Suprapubic skin (tissue), 4 donors: ENCODE results near the gene YBEY. TPM values are rescaled to one million over a fixed set of nuclear protein-coding genes. Genes with fewer than 3 reads are reported as not detected.

Experiments
- DNase-seq, 2 donors: peaks; one replicate each; pipeline ENCODE4 v3.0.0-alpha.2; 2019; ENCODE audit warnings: low spot score in 2 of 2
- H3K27ac ChIP-seq: fragments of 200-600 bp; sonication (generic); one replicate; pipeline ENCODE4 v1.5.1; 2019
- H3K27me3 ChIP-seq: fragments of 200-600 bp; sonication (generic); one replicate; pipeline ENCODE4 v1.5.1; 2019
- H3K36me3 ChIP-seq: fragments of 200-600 bp; sonication (generic); one replicate; pipeline ENCODE4 v1.5.1; 2019
- H3K4me1 ChIP-seq: fragments of 200-600 bp; sonication (generic); one replicate; pipeline ENCODE4 v1.5.1; 2019
- H3K4me3 ChIP-seq: fragments of 200-600 bp; sonication (generic); one replicate; pipeline ENCODE4 v1.5.1; 2019; ENCODE audit warnings: mild to moderate bottlenecking
- H3K9me3 ChIP-seq: fragments of 200-600 bp; sonication (generic); one replicate; pipeline ENCODE4 v1.5.1; 2019
- CTCF ChIP-seq, 2 donors: fragments of 200-600 bp in 1 of 2; fragments of 450-650 bp in 1 of 2; sonication (generic) in 1 of 2; IDR thresholded peaks; one replicate each; pipeline ENCODE4 v1.5.1; 2016 to 2019; ENCODE audit warnings: antibody characterized with exemption in 2 of 2, mild to moderate bottlenecking in 1 of 2, moderate library complexity in 1 of 2
- EP300 ChIP-seq: sonication (generic); formaldehyde crosslinking; IDR thresholded peaks from one replicate; pipeline ENCODE4 v1.6.1; 2017; ENCODE audit warnings: antibody characterized with exemption
- POLR2A ChIP-seq, 2 donors: fragments of 450-650 bp; IDR thresholded peaks; one replicate each; pipeline ENCODE4 v1.6.1; 2017; ENCODE audit warnings: antibody characterized with exemption in 2 of 2, mild to moderate bottlenecking in 2 of 2, moderate library complexity in 2 of 2
- POLR2AphosphoS5 ChIP-seq, 3 donors: sonication (generic); formaldehyde crosslinking; IDR thresholded peaks; one replicate each; pipeline ENCODE4 v1.6.1; 2017; ENCODE audit warnings: antibody characterized with exemption in 3 of 3
- WGBS: methylation state at CpG from one replicate; pipeline ENCODE4 v1.1.5; 2018; 5-methylcytosine and 5-hydroxymethylcytosine counted together
- total RNA-seq, 4 donors: library from RNA; depleted of rRNA; stranded (reverse); fragments of >200 nt; gene quantifications; one replicate each; pipeline ENCODE4 v1.1.0, GENCODE V29; 2016

Gene YBEY
- total RNA-seq, 4 donors from 2014 or later, result 13.3 to 23.8 (median 18.8) TPM

GRCh38 chr21:46325073-46325912, 39.2 kb downstream of the YBEY start:
- Histone ChIP-seq H3K27ac (peak overlapping the region; percentile 97), H3K36me3 (peaks cover 24% of the 10 kb centered on the region), H3K4me1 (peaks cover 30% of the 10 kb centered on the region), H3K27me3 (no peaks in the 10 kb centered on the region), H3K4me3 (peak overlapping the region; percentile 100), H3K9me3 (no peaks in the 10 kb centered on the region)
- no peak for DNase-seq
- WGBS, result 8% methylated on average over 28 of the region's 43 CpGs
- no peak for TF ChIP-seq POLR2AphosphoS5 (IDR thresholded peaks at IDR 0.05)
- TF ChIP-seq CTCF (IDR thresholded peaks at IDR 0.05), result peak in 1 of 2 donors; percentile 5

- Histone ChIP-seq H3K36me3 (peaks cover 26% of the 10 kb centered on the region), H3K4me3 (no peak overlapping the region), H3K4me1 (peaks cover 30% of the 10 kb centered on the region), H3K9me3 (no peaks in the 10 kb centered on the region), H3K27me3 (no peaks in the 10 kb centered on the region), H3K27ac (no peak overlapping the region)
- no peak for TF ChIP-seq CTCF (IDR thresholded peaks at IDR 0.05)
- TF ChIP-seq EP300, result no peak
- no peak for TF ChIP-seq POLR2A (IDR thresholded peaks at IDR 0.05)
- TF ChIP-seq POLR2AphosphoS5 (IDR thresholded peaks at IDR 0.05), result no peak
- no peak for DNase-seq
- WGBS, result 94% methylated on average over 15 of the region's 15 CpGs
These were observed 40.1 kb downstream of the YBEY start for GRCh38 chr21:46326110-46326703.

- Histone ChIP-seq H3K4me3 (no peak overlapping the region), H3K36me3 (peaks cover 26% of the 10 kb centered on the region), H3K9me3 (no peaks in the 10 kb centered on the region), H3K27ac (no peak overlapping the region), H3K27me3 (no peaks in the 10 kb centered on the region), H3K4me1 (peaks cover 20% of the 10 kb centered on the region)
- TF ChIP-seq POLR2A (IDR thresholded peaks at IDR 0.05), result no peak
- no peak for TF ChIP-seq EP300
- no peak for TF ChIP-seq POLR2AphosphoS5 (IDR thresholded peaks at IDR 0.05)
- no peak for TF ChIP-seq CTCF (IDR thresholded peaks at IDR 0.05)
- no peak for DNase-seq
- WGBS, result 97% methylated on average over 4 of the region's 4 CpGs
These were observed 41.6 kb downstream of the YBEY start for GRCh38 chr21:46327711-46328110.

- H3K36me3 ChIP-seq, result peaks cover 26% of the 10 kb centered on the region
- TF ChIP-seq CTCF (IDR thresholded peaks at IDR 0.05), result no peak
- TF ChIP-seq EP300, result no peak
- no peak for TF ChIP-seq POLR2A (IDR thresholded peaks at IDR 0.05)
- TF ChIP-seq POLR2AphosphoS5 (IDR thresholded peaks at IDR 0.05), result no peak
- no peaks in the 10 kb centered on the region for H3K27me3 ChIP-seq
- no peak overlapping the region for H3K27ac ChIP-seq
- no peak overlapping the region for H3K4me3 ChIP-seq
- H3K9me3 ChIP-seq, result no peaks in the 10 kb centered on the region
- H3K4me1 ChIP-seq, result peaks cover 16% of the 10 kb centered on the region
- no peak for DNase-seq
- 84% methylated on average over 5 of the region's 5 CpGs for WGBS
These were observed 42.0 kb downstream of the YBEY start for GRCh38 chr21:46328151-46328550.

- Histone ChIP-seq H3K36me3 (peaks cover 28% of the 10 kb centered on the region), H3K27ac (no peak overlapping the region), H3K4me3 (no peak overlapping the region), H3K27me3 (no peaks in the 10 kb centered on the region), H3K9me3 (no peaks in the 10 kb centered on the region), H3K4me1 (peaks cover 13% of the 10 kb centered on the region)
- TF ChIP-seq EP300, result no peak
- TF ChIP-seq POLR2A (IDR thresholded peaks at IDR 0.05), result no peak
- TF ChIP-seq POLR2AphosphoS5 (IDR thresholded peaks at IDR 0.05), result no peak
- no peak for TF ChIP-seq CTCF (IDR thresholded peaks at IDR 0.05)
- 92% methylated on average over 2 of the region's 2 CpGs for WGBS
- no peak for DNase-seq
These were observed 43.7 kb downstream of the YBEY start for GRCh38 chr21:46329796-46330195.
